Stimulated activated naive CD8-positive, alpha-beta T cell treated with anti-CD3 and anti-CD28 coated beads, Interleukin-15, Interleukin-2, amounts not matched to agents 100 ng/mL and 50 ng/mL, for 24 hours (primary cell): ENCODE measurements around the gene EIF4A3.

Source experiments
- H3K27ac Mint-ChIP-seq: one replicate; pipeline ENCODE4 v1.8.0; 2021; ENCODE audit warnings: mild to moderate bottlenecking, mixed read lengths
- H3K27me3 Mint-ChIP-seq: one replicate; pipeline ENCODE4 v1.8.0; 2021; ENCODE audit warnings: mixed read lengths
- H3K36me3 Mint-ChIP-seq: one replicate; pipeline ENCODE4 v1.8.0; 2021; ENCODE audit warnings: low read depth, mixed read lengths
- H3K4me1 Mint-ChIP-seq: one replicate; pipeline ENCODE4 v1.8.0; 2021; ENCODE audit warnings: low read depth, mixed read lengths
- H3K4me3 Mint-ChIP-seq: one replicate; pipeline ENCODE4 v1.8.0; 2021; ENCODE audit warnings: mild to moderate bottlenecking, mixed read lengths
- H3K9me3 Mint-ChIP-seq: one replicate; pipeline ENCODE4 v1.8.0; 2021; ENCODE audit warnings: mixed read lengths

EIF4A3 gene

GRCh38 chr17:80116921-80117380 is 30.0 kb downstream of the EIF4A3 start:
- Mint-ChIP-seq H3K36me3 (no peaks in the 10 kb centered on the region), H3K4me3 (no peak overlapping the region), H3K4me1 (no peaks in the 10 kb centered on the region), H3K27ac (no peak overlapping the region), H3K27me3 (no peaks in the 10 kb centered on the region), H3K9me3 (no peaks in the 10 kb centered on the region)

GRCh38 chr17:80116276-80116920 is 30.5 kb downstream of the EIF4A3 start:
- Mint-ChIP-seq H3K27me3 (no peaks in the 10 kb centered on the region), H3K27ac (no peak overlapping the region), H3K4me3 (no peak overlapping the region), H3K36me3 (no peaks in the 10 kb centered on the region), H3K4me1 (no peaks in the 10 kb centered on the region), H3K9me3 (no peaks in the 10 kb centered on the region)

GRCh38 chr17:80115159-80115558 is 31.8 kb downstream of the EIF4A3 start:
- no peak overlapping the region for H3K4me3 Mint-ChIP-seq
- H3K27ac Mint-ChIP-seq = no peak overlapping the region
- H3K9me3 Mint-ChIP-seq = no peaks in the 10 kb centered on the region
- no peaks in the 10 kb centered on the region for H3K27me3 Mint-ChIP-seq
- H3K36me3 Mint-ChIP-seq = no peaks in the 10 kb centered on the region
- H3K4me1 Mint-ChIP-seq = no peaks in the 10 kb centered on the region

- H3K4me1 Mint-ChIP-seq = no peaks in the 10 kb centered on the region
- no peak overlapping the region for H3K27ac Mint-ChIP-seq
- H3K36me3 Mint-ChIP-seq = no peaks in the 10 kb centered on the region
- no peaks in the 10 kb centered on the region for H3K9me3 Mint-ChIP-seq
- no peak overlapping the region for H3K4me3 Mint-ChIP-seq
- H3K27me3 Mint-ChIP-seq = no peaks in the 10 kb centered on the region
These were observed 32.2 kb downstream of the EIF4A3 start for GRCh38 chr17:80114758-80115157.

- Mint-ChIP-seq H3K9me3 (no peaks in the 10 kb centered on the region), H3K36me3 (no peaks in the 10 kb centered on the region), H3K4me1 (no peaks in the 10 kb centered on the region), H3K4me3 (no peak overlapping the region), H3K27ac (no peak overlapping the region), H3K27me3 (no peaks in the 10 kb centered on the region)
These were observed 33.9 kb downstream of the EIF4A3 start for GRCh38 chr17:80113033-80113484.

- H3K9me3 Mint-ChIP-seq = no peaks in the 10 kb centered on the region
- no peak overlapping the region for H3K27ac Mint-ChIP-seq
- no peak overlapping the region for H3K4me3 Mint-ChIP-seq
- H3K36me3 Mint-ChIP-seq = no peaks in the 10 kb centered on the region
- no peaks in the 10 kb centered on the region for H3K27me3 Mint-ChIP-seq
- H3K4me1 Mint-ChIP-seq = no peaks in the 10 kb centered on the region
These were observed 34.4 kb downstream of the EIF4A3 start for GRCh38 chr17:80112471-80113032.

GRCh38 chr17:80111702-80112470 is 35.0 kb downstream of the EIF4A3 start:
- H3K9me3 Mint-ChIP-seq = no peaks in the 10 kb centered on the region
- H3K36me3 Mint-ChIP-seq = no peaks in the 10 kb centered on the region
- no peaks in the 10 kb centered on the region for H3K27me3 Mint-ChIP-seq
- H3K4me3 Mint-ChIP-seq = no peak overlapping the region
- H3K4me1 Mint-ChIP-seq = no peaks in the 10 kb centered on the region
- no peak overlapping the region for H3K27ac Mint-ChIP-seq

GRCh38 chr17:80110927-80111701 is 35.8 kb downstream of the EIF4A3 start:
- no peaks in the 10 kb centered on the region for H3K9me3 Mint-ChIP-seq
- H3K27ac Mint-ChIP-seq = no peak overlapping the region
- H3K4me1 Mint-ChIP-seq = no peaks in the 10 kb centered on the region
- H3K36me3 Mint-ChIP-seq = peaks cover 1% of the 10 kb centered on the region
- no peak overlapping the region for H3K4me3 Mint-ChIP-seq
- H3K27me3 Mint-ChIP-seq = no peaks in the 10 kb centered on the region

GRCh38 chr17:80110447-80110812 is 36.5 kb downstream of the EIF4A3 start:
- no peaks in the 10 kb centered on the region for H3K9me3 Mint-ChIP-seq
- H3K27me3 Mint-ChIP-seq = no peaks in the 10 kb centered on the region
- H3K36me3 Mint-ChIP-seq = peaks cover 7% of the 10 kb centered on the region
- H3K4me1 Mint-ChIP-seq = no peaks in the 10 kb centered on the region
- no peak overlapping the region for H3K27ac Mint-ChIP-seq
- H3K4me3 Mint-ChIP-seq = no peak overlapping the region

GRCh38 chr17:80109713-80110446 is 37.0 kb downstream of the EIF4A3 start:
- no peak overlapping the region for H3K4me3 Mint-ChIP-seq
- H3K27ac Mint-ChIP-seq = no peak overlapping the region
- no peaks in the 10 kb centered on the region for H3K9me3 Mint-ChIP-seq
- H3K4me1 Mint-ChIP-seq = no peaks in the 10 kb centered on the region
- H3K36me3 Mint-ChIP-seq = peaks cover 7% of the 10 kb centered on the region
- H3K27me3 Mint-ChIP-seq = no peaks in the 10 kb centered on the region

- Mint-ChIP-seq H3K27me3 (no peaks in the 10 kb centered on the region), H3K4me1 (no peaks in the 10 kb centered on the region), H3K27ac (no peak overlapping the region), H3K4me3 (no peak overlapping the region), H3K36me3 (peaks cover 7% of the 10 kb centered on the region), H3K9me3 (no peaks in the 10 kb centered on the region)
These were observed 37.8 kb downstream of the EIF4A3 start for GRCh38 chr17:80109066-80109660.

GRCh38 chr17:80108036-80108971 is 38.6 kb downstream of the EIF4A3 start:
- Mint-ChIP-seq H3K4me3 (no peak overlapping the region), H3K36me3 (peaks cover 7% of the 10 kb centered on the region), H3K27me3 (no peaks in the 10 kb centered on the region), H3K4me1 (peaks cover 2% of the 10 kb centered on the region), H3K27ac (no peak overlapping the region), H3K9me3 (no peaks in the 10 kb centered on the region)

- Mint-ChIP-seq H3K4me3 (no peak overlapping the region), H3K9me3 (no peaks in the 10 kb centered on the region), H3K27ac (no peak overlapping the region), H3K4me1 (peaks cover 10% of the 10 kb centered on the region), H3K27me3 (no peaks in the 10 kb centered on the region), H3K36me3 (peaks cover 7% of the 10 kb centered on the region)
These were observed 39.5 kb downstream of the EIF4A3 start for GRCh38 chr17:80107231-80108021.
